Measurements from ENCODE around the gene VIL1. TPM values are rescaled to one million over a fixed set of nuclear protein-coding genes. Genes with fewer than 3 reads are reported as not detected.

Gene VIL1
- total and polyA plus RNA-seq, 2 of the 13 experiments (the other 11 are each of a cell fraction or from before 2014, with no cell fraction given) = 287 to 301 TPM

- TF ChIP-seq, protein P1, sequence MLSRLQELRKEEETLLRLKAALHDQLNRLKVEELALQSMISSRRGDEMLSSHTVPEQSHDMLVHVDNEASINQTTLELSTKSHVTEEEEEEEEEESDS (CRISPR knock-in tag; IDR thresholded peaks at IDR 0.05; ENCODE audit: borderline replicate concordance) = peak; percentile 24; the same call in 1 of the 2 replicates
- TF ChIP-seq GATAD1 (CRISPR knock-in tag; IDR thresholded peaks at IDR 0.05) (peak; percentile 83), ZFYVE20 (CRISPR knock-in tag; IDR thresholded peaks at IDR 0.05; ENCODE audit: borderline replicate concordance, low read depth) (no peak), KMT2A (CRISPR knock-in tag; IDR thresholded peaks at IDR 0.05) (peak; percentile 69; the same call in 1 of the 2 replicates), ZNF619 (CRISPR knock-in tag; IDR thresholded peaks at IDR 0.05) (no peak), ZNF460 (CRISPR knock-in tag; IDR thresholded peaks at IDR 0.05; ENCODE audit: borderline replicate concordance) (peak; percentile 68; the same call in 1 of the 2 replicates), CEBPG (CRISPR knock-in tag; IDR thresholded peaks at IDR 0.05) (no peak; the same call in 1 of the 2 replicates), SIN3A (IDR thresholded peaks at IDR 0.05; ENCODE audit: borderline replicate concordance, low read depth, low read length) (peak; percentile 64; the same call in 1 of the 2 replicates), U2AF1 (optimal IDR thresholded peaks at IDR 0.05; ENCODE audit: low read depth, low read length) (no peak), ZNF234 (CRISPR knock-in tag; conservative IDR thresholded peaks at IDR 0.05) (peak; percentile 89; the same call in 1 of the 2 replicates), KAT7 (CRISPR knock-in tag; IDR thresholded peaks at IDR 0.05; ENCODE audit: borderline replicate concordance) (peak; percentile 74), GLI4 (CRISPR knock-in tag; IDR thresholded peaks at IDR 0.05; ENCODE audit: borderline replicate concordance) (no peak), SSRP1 (CRISPR knock-in tag; IDR thresholded peaks at IDR 0.05) (no peak)
- TF ChIP-seq, protein P2, sequence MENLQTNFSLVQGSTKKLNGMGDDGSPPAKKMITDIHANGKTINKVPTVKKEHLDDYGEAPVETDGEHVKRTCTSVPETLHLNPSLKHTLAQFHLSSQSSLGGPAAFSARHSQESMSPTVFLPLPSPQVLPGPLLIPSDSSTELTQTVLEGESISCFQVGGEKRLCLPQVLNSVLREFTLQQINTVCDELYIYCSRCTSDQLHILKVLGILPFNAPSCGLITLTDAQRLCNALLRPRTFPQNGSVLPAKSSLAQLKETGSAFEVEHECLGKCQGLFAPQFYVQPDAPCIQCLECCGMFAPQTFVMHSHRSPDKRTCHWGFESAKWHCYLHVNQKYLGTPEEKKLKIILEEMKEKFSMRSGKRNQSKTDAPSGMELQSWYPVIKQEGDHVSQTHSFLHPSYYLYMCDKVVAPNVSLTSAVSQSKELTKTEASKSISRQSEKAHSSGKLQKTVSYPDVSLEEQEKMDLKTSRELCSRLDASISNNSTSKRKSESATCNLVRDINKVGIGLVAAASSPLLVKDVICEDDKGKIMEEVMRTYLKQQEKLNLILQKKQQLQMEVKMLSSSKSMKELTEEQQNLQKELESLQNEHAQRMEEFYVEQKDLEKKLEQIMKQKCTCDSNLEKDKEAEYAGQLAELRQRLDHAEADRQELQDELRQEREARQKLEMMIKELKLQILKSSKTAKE (CRISPR knock-in tag; IDR thresholded peaks at IDR 0.05; ENCODE audit: borderline replicate concordance) = peak; percentile 87
- TF ChIP-seq, protein P3, sequence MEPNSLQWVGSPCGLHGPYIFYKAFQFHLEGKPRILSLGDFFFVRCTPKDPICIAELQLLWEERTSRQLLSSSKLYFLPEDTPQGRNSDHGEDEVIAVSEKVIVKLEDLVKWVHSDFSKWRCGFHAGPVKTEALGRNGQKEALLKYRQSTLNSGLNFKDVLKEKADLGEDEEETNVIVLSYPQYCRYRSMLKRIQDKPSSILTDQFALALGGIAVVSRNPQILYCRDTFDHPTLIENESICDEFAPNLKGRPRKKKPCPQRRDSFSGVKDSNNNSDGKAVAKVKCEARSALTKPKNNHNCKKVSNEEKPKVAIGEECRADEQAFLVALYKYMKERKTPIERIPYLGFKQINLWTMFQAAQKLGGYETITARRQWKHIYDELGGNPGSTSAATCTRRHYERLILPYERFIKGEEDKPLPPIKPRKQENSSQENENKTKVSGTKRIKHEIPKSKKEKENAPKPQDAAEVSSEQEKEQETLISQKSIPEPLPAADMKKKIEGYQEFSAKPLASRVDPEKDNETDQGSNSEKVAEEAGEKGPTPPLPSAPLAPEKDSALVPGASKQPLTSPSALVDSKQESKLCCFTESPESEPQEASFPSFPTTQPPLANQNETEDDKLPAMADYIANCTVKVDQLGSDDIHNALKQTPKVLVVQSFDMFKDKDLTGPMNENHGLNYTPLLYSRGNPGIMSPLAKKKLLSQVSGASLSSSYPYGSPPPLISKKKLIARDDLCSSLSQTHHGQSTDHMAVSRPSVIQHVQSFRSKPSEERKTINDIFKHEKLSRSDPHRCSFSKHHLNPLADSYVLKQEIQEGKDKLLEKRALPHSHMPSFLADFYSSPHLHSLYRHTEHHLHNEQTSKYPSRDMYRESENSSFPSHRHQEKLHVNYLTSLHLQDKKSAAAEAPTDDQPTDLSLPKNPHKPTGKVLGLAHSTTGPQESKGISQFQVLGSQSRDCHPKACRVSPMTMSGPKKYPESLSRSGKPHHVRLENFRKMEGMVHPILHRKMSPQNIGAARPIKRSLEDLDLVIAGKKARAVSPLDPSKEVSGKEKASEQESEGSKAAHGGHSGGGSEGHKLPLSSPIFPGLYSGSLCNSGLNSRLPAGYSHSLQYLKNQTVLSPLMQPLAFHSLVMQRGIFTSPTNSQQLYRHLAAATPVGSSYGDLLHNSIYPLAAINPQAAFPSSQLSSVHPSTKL (CRISPR knock-in tag; IDR thresholded peaks at IDR 0.05) = peak; percentile 88
- TF ChIP-seq, protein P4, sequence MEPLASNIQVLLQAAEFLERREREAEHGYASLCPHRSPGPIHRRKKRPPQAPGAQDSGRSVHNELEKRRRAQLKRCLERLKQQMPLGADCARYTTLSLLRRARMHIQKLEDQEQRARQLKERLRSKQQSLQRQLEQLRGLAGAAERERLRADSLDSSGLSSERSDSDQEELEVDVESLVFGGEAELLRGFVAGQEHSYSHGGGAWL (CRISPR knock-in tag; IDR thresholded peaks at IDR 0.05) = peak; percentile 25; the same call in 1 of the 2 replicates
- TF ChIP-seq, protein P5, sequence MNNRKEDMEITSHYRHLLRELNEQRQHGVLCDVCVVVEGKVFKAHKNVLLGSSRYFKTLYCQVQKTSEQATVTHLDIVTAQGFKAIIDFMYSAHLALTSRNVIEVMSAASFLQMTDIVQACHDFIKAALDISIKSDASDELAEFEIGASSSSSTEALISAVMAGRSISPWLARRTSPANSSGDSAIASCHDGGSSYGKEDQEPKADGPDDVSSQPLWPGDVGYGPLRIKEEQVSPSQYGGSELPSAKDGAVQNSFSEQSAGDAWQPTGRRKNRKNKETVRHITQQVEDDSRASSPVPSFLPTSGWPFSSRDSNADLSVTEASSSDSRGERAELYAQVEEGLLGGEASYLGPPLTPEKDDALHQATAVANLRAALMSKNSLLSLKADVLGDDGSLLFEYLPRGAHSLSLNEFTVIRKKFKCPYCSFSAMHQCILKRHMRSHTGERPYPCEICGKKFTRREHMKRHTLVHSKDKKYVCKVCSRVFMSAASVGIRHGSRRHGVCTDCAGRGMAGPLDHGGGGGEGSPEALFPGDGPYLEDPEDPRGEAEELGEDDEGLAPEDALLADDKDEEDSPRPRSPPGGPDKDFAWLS (CRISPR knock-in tag; IDR thresholded peaks at IDR 0.05; ENCODE audit: borderline replicate concordance) = peak; percentile 97; the same call in 1 of the 2 replicates
- TF ChIP-seq, protein P6, sequence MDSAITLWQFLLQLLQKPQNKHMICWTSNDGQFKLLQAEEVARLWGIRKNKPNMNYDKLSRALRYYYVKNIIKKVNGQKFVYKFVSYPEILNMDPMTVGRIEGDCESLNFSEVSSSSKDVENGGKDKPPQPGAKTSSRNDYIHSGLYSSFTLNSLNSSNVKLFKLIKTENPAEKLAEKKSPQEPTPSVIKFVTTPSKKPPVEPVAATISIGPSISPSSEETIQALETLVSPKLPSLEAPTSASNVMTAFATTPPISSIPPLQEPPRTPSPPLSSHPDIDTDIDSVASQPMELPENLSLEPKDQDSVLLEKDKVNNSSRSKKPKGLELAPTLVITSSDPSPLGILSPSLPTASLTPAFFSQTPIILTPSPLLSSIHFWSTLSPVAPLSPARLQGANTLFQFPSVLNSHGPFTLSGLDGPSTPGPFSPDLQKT (CRISPR knock-in tag; IDR thresholded peaks at IDR 0.05; ENCODE audit: borderline replicate concordance) = no peak
Observed at GRCh38 chr2:218395826-218396687, 22.9 kb upstream of the VIL1 start (continued).

Data from HepG2 (cell line).